ACHN (cell line): ENCODE data around the gene PFKL.
"Not testable (repeated sequence)": the region's sequence is repeated elsewhere in the genome, so short reads cannot be mapped to it uniquely, and the experiment has no call there.

Experiments
- DNase-seq: peaks from one replicate; pipeline ENCODE4 v3.0.0-alpha.2; 2015
- in situ Hi-C: cut with HindIII; loops from 2 replicates; pipeline ENCODE4 v1.10.0; 2017; ENCODE audit warnings: low sequenced_read_pairs, low pct_ligation_motif_present, low pct_unique_long_range_greater_than_20kb

PFKL gene

GRCh38 chr21:44272284-44272858 lies 27.5 kb upstream of the PFKL start:
- DNase-seq: no peak
- in situ Hi-C loops: no loop called here

- no peak for DNase-seq
- in situ Hi-C loops: no loop called here
These were observed 26.8 kb upstream of the PFKL start for GRCh38 chr21:44273046-44273445.

DNA sequence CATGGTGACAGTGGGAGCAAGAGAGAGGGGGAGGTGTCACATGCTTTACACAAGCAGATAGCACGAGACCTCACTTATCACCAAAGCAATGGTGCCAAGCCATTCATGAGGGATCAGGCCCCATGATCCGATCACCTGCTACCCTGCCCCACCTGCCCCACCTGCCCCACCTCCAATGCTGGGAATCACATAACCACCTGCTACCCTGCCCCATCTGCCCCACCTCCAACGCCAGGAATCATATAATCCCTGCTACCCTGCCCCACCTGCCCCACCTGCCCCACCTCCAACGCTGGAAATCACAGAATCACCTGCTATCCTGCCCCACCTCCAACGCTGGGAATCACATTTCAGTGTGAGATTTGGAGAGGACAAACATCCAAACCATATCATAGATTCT lies 24.8 kb upstream of the PFKL start:
- in situ Hi-C loops: no loop called here
- no peak for DNase-seq

GRCh38 chr21:44279354-44280260 lies 20.2 kb upstream of the PFKL start:
- in situ Hi-C loops: no loop called here
- no peak for DNase-seq

DNA sequence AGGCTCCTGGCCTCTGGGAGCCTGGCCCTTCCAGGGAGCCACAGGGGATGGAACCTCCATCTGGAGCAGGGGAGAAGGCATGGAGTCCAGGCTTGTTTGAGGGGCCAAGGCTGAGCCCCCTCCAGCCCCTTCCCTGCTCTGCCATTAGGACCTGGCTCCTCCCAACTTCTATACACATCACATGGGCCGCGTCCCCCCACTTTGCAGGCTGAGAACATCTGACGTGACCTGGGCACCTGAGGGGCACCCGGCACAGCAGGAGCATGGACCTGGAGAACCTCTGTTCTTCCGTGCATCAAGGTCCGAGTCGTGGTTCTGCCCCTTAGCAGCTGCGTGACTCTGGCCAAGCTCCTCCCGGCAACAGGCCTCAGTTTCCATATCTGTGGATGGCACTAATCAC lies 18.1 kb upstream of the PFKL start:
- DNase-seq: no peak
- in situ Hi-C loops: no loop called here

DNA sequence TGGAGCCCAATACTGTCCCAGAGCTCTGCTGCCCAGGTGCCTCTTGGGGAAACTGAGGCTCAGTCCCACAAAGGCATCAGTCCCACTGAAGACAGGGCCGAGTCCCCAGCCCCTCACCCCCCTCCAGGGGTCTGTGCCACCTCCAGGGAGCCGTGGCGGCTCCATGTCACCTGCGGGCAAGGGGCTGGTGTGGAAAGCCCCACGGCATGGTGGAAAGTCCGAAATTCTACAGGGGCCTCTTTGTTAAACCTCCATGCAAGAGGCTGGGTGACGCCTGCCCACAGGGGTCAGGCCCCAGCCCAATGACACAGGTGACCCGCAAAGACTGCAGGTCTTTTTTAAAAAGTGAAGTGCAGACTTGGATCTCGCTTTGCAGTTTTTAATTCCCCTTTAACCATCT lies 17.5 kb upstream of the PFKL start:
- in situ Hi-C loops: no loop called here
- DNase-seq: no peak

GRCh38 chr21:44283211-44283785 lies 16.6 kb upstream of the PFKL start:
- DNase-seq, in situ Hi-C loops: not testable (repeated sequence)

- in situ Hi-C loops: no loop called here
- no peak for DNase-seq
These were observed 15.9 kb upstream of the PFKL start for GRCh38 chr21:44283948-44284347.

DNA sequence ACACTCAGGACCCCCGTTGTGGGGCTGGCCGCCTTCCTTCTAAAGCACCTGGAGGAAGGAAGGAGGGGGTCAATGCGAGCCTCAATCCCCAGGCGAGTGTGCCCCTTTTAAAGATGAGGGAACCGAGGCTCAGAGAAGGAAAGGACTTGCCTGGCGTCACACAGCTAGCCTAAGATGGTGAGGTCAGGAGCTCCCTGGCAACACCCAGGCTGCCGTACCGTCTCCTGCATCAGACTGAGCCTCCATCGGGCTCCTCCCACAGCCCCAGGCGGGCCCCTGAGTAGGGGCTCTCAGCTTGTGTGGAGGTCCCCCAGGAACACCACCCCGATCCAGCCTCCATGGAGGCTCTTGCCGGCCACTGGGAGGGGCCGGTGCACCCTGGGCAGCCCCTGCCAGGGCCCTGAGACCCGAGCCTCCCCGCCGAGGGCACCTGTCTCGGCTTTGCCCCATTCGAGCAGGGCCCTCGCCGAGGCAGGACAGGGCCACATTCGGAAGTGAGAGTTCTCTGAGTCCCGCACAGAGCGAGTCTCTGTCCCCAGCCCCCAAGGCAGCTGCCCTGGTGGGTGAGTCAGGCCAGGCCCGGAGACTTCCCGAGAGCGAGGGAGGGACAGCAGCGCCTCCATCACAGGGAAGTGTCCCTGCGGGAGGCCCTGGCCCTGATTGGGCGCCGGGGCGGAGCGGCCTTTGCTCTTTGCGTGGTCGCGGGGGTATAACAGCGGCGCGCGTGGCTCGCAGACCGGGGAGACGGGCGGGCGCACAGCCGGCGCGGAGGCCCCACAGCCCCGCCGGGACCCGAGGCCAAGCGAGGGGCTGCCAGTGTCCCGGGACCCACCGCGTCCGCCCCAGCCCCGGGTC lies 14.5 kb upstream of the PFKL start, which contains the start of gene AIRE:
TSS of gene AIRE (plus strand) at position 739 of the 855 bp plus-strand sequence. CDS start 131 bp downstream, outside the sequence.
- in situ Hi-C loops: no loop called here

GRCh38 chr21:44286086-44286715 lies 13.7 kb upstream of the PFKL start:
- no peak for DNase-seq
- in situ Hi-C loops: no loop called here

More for the DNA sequence above, 14.5 kb upstream of the PFKL start, which contains the start of gene AIRE:
- peak; percentile 20 for DNase-seq

DNA sequence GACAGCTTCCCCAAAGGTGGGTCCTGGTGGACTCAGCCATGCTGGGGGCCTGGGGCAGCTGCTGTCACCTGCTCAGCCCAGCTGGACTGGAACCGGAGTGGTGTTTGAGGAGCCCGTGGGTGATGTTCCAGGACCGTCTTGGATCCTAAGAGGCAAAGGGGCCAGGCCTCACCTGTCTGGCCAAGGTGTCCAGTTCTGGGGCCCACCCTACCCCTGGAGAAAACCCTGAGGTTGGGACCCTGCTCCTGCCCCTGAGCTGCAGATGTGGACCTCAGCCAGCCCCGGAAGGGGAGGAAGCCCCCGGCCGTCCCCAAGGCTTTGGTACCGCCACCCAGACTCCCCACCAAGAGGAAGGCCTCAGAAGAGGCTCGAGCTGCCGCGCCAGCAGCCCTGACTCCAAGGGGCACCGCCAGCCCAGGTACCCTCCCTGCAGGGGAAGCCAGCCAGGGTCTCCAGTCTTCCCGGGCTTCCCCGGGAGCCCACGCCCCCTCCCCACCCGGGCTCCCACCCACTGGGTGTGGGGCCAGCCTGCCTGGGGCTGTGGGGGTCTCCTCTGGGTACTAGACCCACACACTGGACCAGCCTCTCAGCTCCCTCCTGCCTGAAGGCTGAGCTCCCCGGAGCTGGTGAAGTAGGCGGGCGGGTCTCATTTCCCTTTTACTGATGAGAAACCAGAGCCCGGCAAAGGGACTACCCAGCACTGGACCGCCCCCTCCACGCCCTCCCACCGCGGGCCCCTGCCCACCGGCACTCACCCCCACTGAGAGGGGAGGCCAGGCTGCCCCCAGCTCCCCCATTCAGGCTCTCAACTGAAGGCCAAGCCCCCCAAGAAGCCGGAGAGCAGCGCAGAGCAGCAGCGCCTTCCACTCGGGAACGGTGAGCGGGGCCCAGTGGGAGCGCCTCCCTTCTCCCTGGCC lies 12.9 kb upstream of the PFKL start:
- DNase-seq: no peak
- in situ Hi-C loops: no loop called here

- in situ Hi-C loops: no loop called here
- DNase-seq: no peak
These were observed 11.4 kb upstream of the PFKL start for GRCh38 chr21:44288251-44289110.

GRCh38 chr21:44289381-44290010 lies 10.4 kb upstream of the PFKL start:
- in situ Hi-C loops: no loop called here

GRCh38 chr21:44290327-44291077 lies 9.4 kb upstream of the PFKL start:
- DNase-seq: no peak
- in situ Hi-C loops: no loop called here

More at GRCh38 chr21:44289381-44290010, 10.4 kb upstream of the PFKL start:
- DNase-seq: no peak
